GM18498 (cell line): ENCODE results near the gene JAK1.

Experiments used
- ATAC-seq: cut with Tn5 transposase; IDR thresholded peaks from one replicate; pipeline ENCODE4 v1.9.1; 2021; ENCODE audit warnings: mild to moderate bottlenecking, moderate library complexity; ENCODE audit not compliant: unreplicated experiment

The JAK1 gene

GRCh38 chr1:64873576-64873975 is 92.8 kb downstream of the JAK1 start:
- no peak for ATAC-seq

GRCh38 chr1:64872067-64872466 is 94.3 kb downstream of the JAK1 start:
- no peak for ATAC-seq

- ATAC-seq = no peak
Observed at GRCh38 chr1:64871256-64871655, 95.1 kb downstream of the JAK1 start.

DNA sequence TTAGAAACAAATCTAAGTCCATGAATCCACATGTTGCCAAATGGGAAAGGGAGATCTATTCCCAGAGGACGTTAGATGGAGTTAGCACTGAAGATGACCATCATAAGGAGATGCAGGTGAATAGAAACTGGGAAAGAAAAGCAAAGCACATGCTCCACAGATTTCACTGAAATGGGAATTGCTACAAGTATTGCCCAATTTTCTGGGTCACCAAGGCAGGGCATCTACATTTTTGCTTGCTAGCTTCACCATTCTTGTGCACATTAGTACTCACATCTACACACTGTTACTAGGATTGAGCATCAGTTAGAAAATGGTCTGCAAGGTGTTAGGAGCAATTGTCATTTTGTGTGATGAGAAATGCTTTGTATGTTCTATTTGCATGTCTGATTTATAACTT is 99.1 kb downstream of the JAK1 start:
- no peak for ATAC-seq

- ATAC-seq = no peak
Observed at GRCh38 chr1:64866689-64867088, 99.7 kb downstream of the JAK1 start.

GRCh38 chr1:64865105-64865757 is 101.1 kb downstream of the JAK1 start:
- ATAC-seq = no peak

- peak; percentile 100 for ATAC-seq
Observed at GRCh38 chr1:64864018-64864940, 102.1 kb downstream of the JAK1 start.

DNA sequence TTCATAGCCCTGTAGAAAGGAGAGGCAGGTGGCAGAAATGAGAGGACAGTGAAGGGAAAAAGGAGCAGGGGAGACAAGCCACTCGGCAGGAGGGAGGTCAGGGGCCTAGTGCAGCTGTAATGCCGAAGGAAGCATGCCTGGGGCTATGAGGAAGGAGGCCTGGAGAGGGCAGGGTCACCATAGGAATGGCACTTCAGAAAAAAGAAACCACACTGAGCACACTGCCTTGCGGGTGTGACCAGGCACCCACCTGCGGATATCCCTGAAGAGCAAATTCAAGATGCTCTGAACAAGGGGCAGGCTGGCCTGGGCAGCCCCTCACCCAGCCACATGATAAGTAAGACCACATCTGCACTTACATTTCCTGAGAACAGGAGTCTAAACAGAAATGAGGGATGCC is 104.7 kb downstream of the JAK1 start:
- ATAC-seq = no peak

GRCh38 chr1:64857347-64857746 is 109.0 kb downstream of the JAK1 start:
- ATAC-seq = no peak

- ATAC-seq = no peak
Observed at GRCh38 chr1:64856553-64856952, 109.8 kb downstream of the JAK1 start.

DNA sequence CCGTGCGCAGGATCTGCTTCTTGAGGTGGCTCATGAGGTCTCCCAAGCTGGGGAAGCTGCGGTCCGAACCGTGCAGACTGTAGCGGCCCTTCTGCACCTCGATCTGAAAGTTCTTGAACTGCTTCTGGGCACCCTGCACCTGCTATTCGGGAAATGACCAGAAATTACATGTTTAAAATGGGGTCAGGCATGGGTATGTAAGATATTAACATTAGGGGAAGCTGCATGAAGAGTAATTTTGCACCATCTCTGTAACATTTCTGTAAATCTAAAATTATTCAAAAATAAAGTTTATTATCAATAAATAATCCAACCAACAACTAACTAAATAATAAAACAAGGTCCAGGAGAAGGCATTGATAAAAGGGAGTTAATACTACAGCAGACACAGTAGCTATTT is 110.8 kb downstream of the JAK1 start:
- no peak for ATAC-seq

- no peak for ATAC-seq
Observed at GRCh38 chr1:64854674-64855073, 111.7 kb downstream of the JAK1 start.

- no peak for ATAC-seq
Observed at GRCh38 chr1:64851664-64852063, 114.7 kb downstream of the JAK1 start.

GRCh38 chr1:64850846-64851245 is 115.5 kb downstream of the JAK1 start:
- ATAC-seq = no peak

- no peak for ATAC-seq
Observed at GRCh38 chr1:64849942-64850341, 116.4 kb downstream of the JAK1 start.

GRCh38 chr1:64848803-64849202 is 117.5 kb downstream of the JAK1 start:
- ATAC-seq = no peak

GRCh38 chr1:64848136-64848535 is 118.2 kb downstream of the JAK1 start:
- no peak for ATAC-seq

DNA sequence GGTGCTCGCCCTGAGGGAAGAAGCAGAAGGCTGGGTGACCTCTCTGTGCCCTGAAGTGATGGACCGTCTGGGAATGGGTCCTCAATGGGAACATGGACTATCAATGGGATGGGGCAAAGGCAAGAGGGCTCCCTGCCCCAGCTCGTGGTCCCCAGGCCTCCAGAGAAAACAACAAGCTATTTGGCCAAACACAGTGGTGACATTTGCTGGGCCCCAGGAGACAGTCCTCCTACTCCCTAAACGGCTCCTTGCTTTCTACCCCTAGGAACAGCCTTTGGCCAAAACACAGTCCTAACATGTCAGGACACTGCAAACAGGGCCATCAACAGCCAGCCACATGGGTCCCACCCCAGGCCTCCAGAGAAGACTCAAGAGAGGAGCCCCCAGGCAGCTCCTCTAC is 118.7 kb downstream of the JAK1 start:
- no peak for ATAC-seq

- ATAC-seq = no peak
Observed at GRCh38 chr1:64846573-64847430, 119.5 kb downstream of the JAK1 start.

DNA sequence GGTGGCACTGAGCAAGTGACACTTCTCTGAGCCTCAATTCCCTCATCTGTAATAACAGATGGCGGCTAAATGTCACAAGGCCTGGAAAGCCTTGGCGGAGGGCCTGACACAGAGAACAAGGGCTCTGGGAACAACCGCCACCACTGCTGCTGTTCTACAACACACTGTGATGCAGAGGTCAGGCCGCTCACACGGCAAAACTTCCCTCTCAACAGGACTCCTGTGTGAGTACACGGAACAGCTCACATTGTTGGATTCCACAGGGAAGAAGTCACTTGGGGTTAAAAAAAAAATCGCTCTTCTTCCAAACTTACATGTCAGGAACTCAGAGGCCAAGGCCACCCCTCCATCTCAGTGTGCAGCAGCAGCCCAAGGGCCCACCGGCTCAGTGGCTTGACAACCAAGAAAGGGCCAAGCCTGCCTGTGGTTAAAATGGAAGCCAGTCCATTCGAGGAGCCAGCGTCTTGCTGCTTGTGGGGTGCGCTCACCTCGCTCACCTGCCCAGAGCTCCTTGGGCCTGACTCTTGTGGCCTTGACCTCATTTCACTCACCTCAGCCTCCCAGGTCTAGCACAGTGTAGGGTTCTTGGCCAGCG is 120.4 kb downstream of the JAK1 start:
- no peak for ATAC-seq

DNA sequence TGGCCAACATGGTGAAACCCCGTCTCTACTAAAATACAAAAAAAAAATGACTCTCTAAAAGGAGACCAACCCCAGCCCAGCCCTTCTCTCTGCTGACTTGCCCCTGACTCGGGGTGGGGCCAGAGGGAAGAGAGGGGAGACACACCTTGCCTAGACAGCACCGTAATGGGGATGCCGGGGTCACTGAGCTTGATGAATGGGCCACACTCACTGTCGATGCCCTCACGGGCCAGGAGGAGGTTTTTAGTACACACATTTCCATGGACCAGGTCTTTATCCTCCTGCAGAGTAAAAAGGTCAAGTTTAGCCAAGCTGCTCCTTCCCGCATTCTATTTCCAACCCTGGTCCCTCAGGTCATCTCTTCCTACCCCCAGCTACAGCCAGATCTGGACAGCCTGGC is 121.7 kb downstream of the JAK1 start:
- ATAC-seq = no peak
